HepG2 (cell line): ENCODE results near the gene ZFPM1. TPM values are rescaled to one million over a fixed set of nuclear protein-coding genes. Genes with fewer than 3 reads are reported as not detected.

Experiments used
- ATAC-seq: fragments of 200-7000 bp; cut with Tn5 transposase; 3 replicates; pipeline ENCODE4 v1.9.1; 2020; ENCODE audit warnings: mild to moderate bottlenecking, moderate library complexity
- BruUV-seq: library from RNA; stranded (reverse); fragments of 400-500 nt; replicated peaks from 2 replicates; lab custom pipeline; 2021; lab: Mats Ljungman, UMichigan
- CTCF ChIA-PET: fragments of 300-600 bp; formaldehyde crosslinking; extraction: SDS; loops from one replicate; lab custom pipeline; 2021; ENCODE audit warnings: low total read pairs, inconsistent platforms, low intra/inter-chr PET ratio; lab: Yijun Ruan, JAX
- POLR2A ChIA-PET: fragments of 350-600 bp; sonication (Branson Sonifier 250); formaldehyde crosslinking; loops from one replicate; lab custom pipeline; 2020; ENCODE audit warnings: antibody characterized with exemption, inconsistent platforms; lab: Yijun Ruan, JAX
- DNase-seq: peaks from one replicate; pipeline ENCODE4 v3.0.0-alpha.2; 2015; ENCODE audit warnings: low spot score
- FAIRE-seq: peaks from 3 replicates; lab custom pipeline; 2011; peaks lifted over from hg19 to GRCh38; lab: Jason Lieb, UNC
- H2AFZ ChIP-seq: one replicate; pipeline ENCODE4 v1.6.1; 2011; ENCODE audit warnings: low read length, inconsistent platforms
- H3K27ac ChIP-seq: fragments of 300-600 bp; 3 replicates; pipeline ENCODE4 v1.8.0; 2011; ENCODE audit warnings: mixed run types, mild to moderate bottlenecking, mixed read lengths, low read length, inconsistent platforms; ENCODE audit not compliant: insufficient read depth; ENCODE audit errors: extremely low read length
- H3K27me3 ChIP-seq, 2 experiments: fragments of 200-600 bp in 1 of 2; 2 replicates in 1 of 2; 3 replicates in 1 of 2; pipeline versions ENCODE4 v1.6.0 to v1.8.0; 2011; ENCODE audit warnings: low read length in 2 of 2, mild to moderate bottlenecking in 2 of 2, moderate library complexity in 2 of 2, inconsistent platforms in 1 of 2; ENCODE audit not compliant: insufficient read depth in 2 of 2, control insufficient read depth in 1 of 2
- H3K36me3 ChIP-seq, 2 experiments: fragments of 200-600 bp in 1 of 2; replicated peaks in 1 of 2; 2 replicates in 1 of 2; 3 replicates in 1 of 2; pipeline versions ENCODE4 v1.5.1 to v1.8.0; 2011; ENCODE audit warnings: low read length in 2 of 2, inconsistent platforms in 1 of 2; ENCODE audit not compliant: insufficient read depth in 2 of 2, control insufficient read depth in 1 of 2
- H3K4me1 ChIP-seq: 2 replicates; pipeline ENCODE4 v1.5.1; 2012; ENCODE audit warnings: low read length, inconsistent platforms; ENCODE audit not compliant: insufficient read depth
- H3K4me2 ChIP-seq: 2 replicates; pipeline ENCODE4 v1.6.0; 2011; ENCODE audit warnings: low read depth, low read length, inconsistent platforms
- H3K4me3 ChIP-seq, 3 experiments: fragments of 200-600 bp in 1 of 3; sonication (generic), shearing (Covaris generic) in 1 of 3; replicated peaks in 1 of 3; 2 replicates each; pipeline ENCODE4 v1.5.1; 2011 to 2016; ENCODE audit warnings: low read length in 3 of 3, inconsistent platforms in 2 of 3, low read depth in 2 of 3, mild to moderate bottlenecking in 2 of 3, control low read depth in 1 of 3, mixed read lengths in 1 of 3; ENCODE audit not compliant: insufficient read depth in 1 of 3
- H3K79me2 ChIP-seq: one replicate; pipeline ENCODE4 v1.6.1; 2011; ENCODE audit warnings: low read length, inconsistent platforms; ENCODE audit not compliant: insufficient read depth
- H3K9ac ChIP-seq: 2 replicates; pipeline ENCODE4 v1.6.0; 2011; ENCODE audit warnings: mild to moderate bottlenecking, low read depth, low read length, inconsistent platforms; ENCODE audit not compliant: insufficient read depth
- H3K9me3 ChIP-seq: 2 replicates; pipeline ENCODE4 v1.5.1; 2012; ENCODE audit warnings: mild to moderate bottlenecking, low read length
- H4K20me1 ChIP-seq: 2 replicates; pipeline ENCODE4 v1.6.0; 2011; ENCODE audit warnings: inconsistent platforms, mild to moderate bottlenecking, low read length, moderate library complexity; ENCODE audit not compliant: insufficient read depth
- HNRNPL ChIP-seq: fragments of 200-400 bp; formaldehyde crosslinking; IDR thresholded peaks from 2 replicates; pipeline ENCODE4 v1.6.1; 2017; ENCODE audit warnings: mild to moderate bottlenecking, low read depth, low read length
- KDM5B ChIP-seq: sonication (generic); formaldehyde crosslinking; IDR thresholded peaks from 2 replicates; pipeline ENCODE4 v1.4.0; 2020; ENCODE audit warnings: missing genetic modification reagents, mild to moderate bottlenecking, borderline replicate concordance
- RBAK ChIP-seq: sonication (generic); formaldehyde crosslinking; IDR thresholded peaks from 2 replicates; pipeline ENCODE4 v1.5.1; 2020; ENCODE audit warnings: mild to moderate bottlenecking, missing genetic modification reagents
- STAT5B ChIP-seq: sonication (generic); formaldehyde crosslinking; IDR thresholded peaks from 2 replicates; pipeline ENCODE4 v1.4.0; 2020; ENCODE audit warnings: missing genetic modification reagents
- STAT6 ChIP-seq: sonication (generic); formaldehyde crosslinking; IDR thresholded peaks from 2 replicates; pipeline ENCODE4 v1.4.0; 2020; ENCODE audit warnings: missing genetic modification reagents, mild to moderate bottlenecking, borderline replicate concordance
- TARDBP ChIP-seq: sonication (generic); formaldehyde crosslinking; IDR thresholded peaks from 2 replicates; pipeline ENCODE4 v1.8.0; 2022; ENCODE audit warnings: mild to moderate bottlenecking, missing genetic modification reagents
- ZBTB43 ChIP-seq: sonication (generic); formaldehyde crosslinking; conservative IDR thresholded peaks from 2 replicates; pipeline ENCODE4 v1.4.0; 2020; ENCODE audit warnings: missing genetic modification reagents
- ZC3H13 ChIP-seq: sonication (generic); formaldehyde crosslinking; IDR thresholded peaks from 2 replicates; pipeline ENCODE4 v1.8.1; 2023; ENCODE audit warnings: mild to moderate bottlenecking, missing genetic modification reagents, moderate library complexity
- ZFY ChIP-seq: sonication (generic); formaldehyde crosslinking; IDR thresholded peaks from 2 replicates; pipeline ENCODE4 v1.4.0; 2020; ENCODE audit warnings: missing genetic modification reagents
- ZNF274 ChIP-seq: sonication (generic); formaldehyde crosslinking; IDR thresholded peaks from 2 replicates; pipeline ENCODE4 v1.5.1; 2020; ENCODE audit warnings: mild to moderate bottlenecking, missing genetic modification reagents
- ZNF776 ChIP-seq: sonication (generic); formaldehyde crosslinking; IDR thresholded peaks from 2 replicates; pipeline ENCODE4 v1.4.0; 2020; ENCODE audit warnings: mild to moderate bottlenecking, missing genetic modification reagents
- WGBS: methylation state at CpG from one replicate; pipeline ENCODE4 v1.1.6; 2017; ENCODE audit warnings: low lambda C conversion rate; 5-methylcytosine and 5-hydroxymethylcytosine counted together
- in situ Hi-C: cut with HindIII; loops from 2 replicates; pipeline ENCODE4 v1.10.0; 2017; ENCODE audit warnings: low pct_unique_long_range_greater_than_20kb; ENCODE audit not compliant: extremely low pct_ligation_motif_present
- intact Hi-C: fragments of 100-400 bp; cut with micrococcal nuclease; formaldehyde crosslinking; loops from one replicate; pipeline ENCODE4 v1.10.0; 2022; ENCODE audit not compliant: unreplicated experiment
- polyA plus RNA-seq, 8 experiments: library from polyadenylated mRNA; depleted of rRNA in 3 of 8; stranded (reverse) in 7 of 8; unstranded in 1 of 8; fragments of >200 nt; fragmentation: Illumina TruSeq in 4 of 8; extraction: Trizol in 4 of 8; gene quantifications; 2 replicates each; pipeline versions ENCODE4 v1.2.1 to v1.2.3, GENCODE V29; 2011 to 2016; ENCODE audit warnings: low read depth in 4 of 8, missing spikeins in 1 of 8, mixed read lengths in 1 of 8; ENCODE audit not compliant: insufficient read depth in 1 of 8
- total RNA-seq, 5 experiments: library from RNA; depleted of rRNA; stranded (reverse); fragments of >200 nt; fragmentation: Illumina TruSeq; extraction: Trizol; gene quantifications; 2 replicates each; pipeline ENCODE4 v1.2.3, GENCODE V29; 2016; ENCODE audit warnings: low read depth in 1 of 5
- TF ChIP-seq, protein P1 (sequence below): sonication (generic); formaldehyde crosslinking; IDR thresholded peaks from 2 replicates; pipeline ENCODE4 v1.5.0; 2020; ENCODE audit warnings: missing genetic modification reagents
- TF ChIP-seq, protein P2 (sequence below): sonication (generic); formaldehyde crosslinking; IDR thresholded peaks from 2 replicates; pipeline ENCODE4 v1.5.0; 2020; ENCODE audit warnings: missing genetic modification reagents
- TF ChIP-seq, protein P3 (sequence below): IDR thresholded peaks from 2 replicates; pipeline ENCODE4 v1.6.1; 2018; ENCODE audit warnings: missing genetic modification reagents
- TF ChIP-seq, protein P4 (sequence below): sonication (generic); formaldehyde crosslinking; IDR thresholded peaks from 2 replicates; pipeline ENCODE4 v1.4.0; 2020; ENCODE audit warnings: missing genetic modification reagents

ZFPM1 gene
- total and polyA plus RNA-seq, 2 of the 13 experiments (the other 11 are each of a cell fraction or from before 2014, with no cell fraction given): 1.3 to 3.8 TPM

DNA sequence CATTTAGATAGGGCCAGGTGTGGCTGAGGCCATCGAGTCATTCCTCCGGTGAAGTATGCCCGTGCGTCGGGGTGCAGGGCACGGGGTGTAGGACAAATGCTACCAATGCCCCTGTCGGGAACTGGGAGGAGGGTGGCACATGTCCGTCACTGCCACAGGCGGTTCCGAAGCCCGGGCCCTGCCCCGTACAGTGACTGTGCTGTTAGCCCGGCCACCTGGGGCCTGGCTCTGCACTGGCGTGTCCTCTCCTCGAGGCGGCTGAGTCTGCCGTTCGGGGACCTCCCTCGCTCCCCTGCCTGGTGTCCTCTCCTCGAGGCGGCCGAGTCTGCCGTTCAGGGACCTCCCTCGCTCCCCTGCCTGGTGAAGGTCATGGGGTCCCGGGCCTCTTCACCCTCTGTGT, 7.0 kb upstream of the ZFPM1 start:
- Histone ChIP-seq H3K27me3 (peaks cover 37 to 94% of the 10 kb centered on the region in 2 experiments), H3K4me2 (no peak overlapping the region), H2AFZ (no peak overlapping the region), H3K79me2 (no peaks in the 10 kb centered on the region), H3K9me3 (no peaks in the 10 kb centered on the region), H3K27ac (no peak overlapping the region), H3K4me3 (no peak overlapping the region), H3K9ac (no peak overlapping the region), H3K36me3 (no peaks in the 10 kb centered on the region), H4K20me1 (no peaks in the 10 kb centered on the region), H3K4me1 (peaks cover 16% of the 10 kb centered on the region)
- DNase-seq (no peak), ATAC-seq (peak; percentile 17), FAIRE-seq (no peak)
- intact Hi-C loops: no loop called here
- 36% methylated on average over 21 of the region's 25 CpGs for WGBS
- ChIA-PET CTCF (interaction anchor here (1.6 kb wide), 1 partner anchor 116 kb away, joined by 3 read pairs; no protein-coding TSS in a partner anchor), POLR2A (no interaction called here)
- BruUV-seq: no TSS peak
- in situ Hi-C loops: no loop called here
- no peak for TF ChIP-seq STAT6 (CRISPR knock-in tag)
- TF ChIP-seq STAT5B (CRISPR knock-in tag): no peak
- TF ChIP-seq ZBTB43 (CRISPR knock-in tag): no peak
- TF ChIP-seq TARDBP (CRISPR knock-in tag): no peak
- TF ChIP-seq ZNF776: 0 out of 2 replicates have a peak, but pooled peaks have one; percentile 28
- no peak for TF ChIP-seq ZFY (CRISPR knock-in tag)
- TF ChIP-seq HNRNPL: 0 out of 2 replicates have a peak, but pooled peaks have one; percentile 18
- TF ChIP-seq RBAK (CRISPR knock-in tag): no peak
- TF ChIP-seq, protein P1, sequence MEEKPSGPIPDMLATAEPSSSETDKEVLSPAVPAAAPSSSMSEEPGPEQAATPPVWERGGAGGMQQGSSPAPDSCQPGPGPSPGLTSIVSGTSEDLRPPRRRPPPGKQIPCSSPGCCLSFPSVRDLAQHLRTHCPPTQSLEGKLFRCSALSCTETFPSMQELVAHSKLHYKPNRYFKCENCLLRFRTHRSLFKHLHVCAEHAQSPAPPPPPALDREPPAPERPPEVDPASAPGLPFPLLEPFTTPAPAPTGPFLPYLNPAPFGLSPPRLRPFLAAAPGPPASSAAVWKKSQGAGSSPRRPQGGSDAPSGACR (CRISPR knock-in tag): no peak
- TF ChIP-seq, protein P2, sequence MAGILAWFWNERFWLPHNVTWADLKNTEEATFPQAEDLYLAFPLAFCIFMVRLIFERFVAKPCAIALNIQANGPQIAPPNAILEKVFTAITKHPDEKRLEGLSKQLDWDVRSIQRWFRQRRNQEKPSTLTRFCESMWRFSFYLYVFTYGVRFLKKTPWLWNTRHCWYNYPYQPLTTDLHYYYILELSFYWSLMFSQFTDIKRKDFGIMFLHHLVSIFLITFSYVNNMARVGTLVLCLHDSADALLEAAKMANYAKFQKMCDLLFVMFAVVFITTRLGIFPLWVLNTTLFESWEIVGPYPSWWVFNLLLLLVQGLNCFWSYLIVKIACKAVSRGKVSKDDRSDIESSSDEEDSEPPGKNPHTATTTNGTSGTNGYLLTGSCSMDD (CRISPR knock-in tag): no peak
- no peak for TF ChIP-seq ZC3H13 (CRISPR knock-in tag)
- TF ChIP-seq, protein P3, sequence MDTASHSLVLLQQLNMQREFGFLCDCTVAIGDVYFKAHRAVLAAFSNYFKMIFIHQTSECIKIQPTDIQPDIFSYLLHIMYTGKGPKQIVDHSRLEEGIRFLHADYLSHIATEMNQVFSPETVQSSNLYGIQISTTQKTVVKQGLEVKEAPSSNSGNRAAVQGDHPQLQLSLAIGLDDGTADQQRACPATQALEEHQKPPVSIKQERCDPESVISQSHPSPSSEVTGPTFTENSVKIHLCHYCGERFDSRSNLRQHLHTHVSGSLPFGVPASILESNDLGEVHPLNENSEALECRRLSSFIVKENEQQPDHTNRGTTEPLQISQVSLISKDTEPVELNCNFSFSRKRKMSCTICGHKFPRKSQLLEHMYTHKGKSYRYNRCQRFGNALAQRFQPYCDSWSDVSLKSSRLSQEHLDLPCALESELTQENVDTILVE (CRISPR knock-in tag): no peak
- TF ChIP-seq, protein P4, sequence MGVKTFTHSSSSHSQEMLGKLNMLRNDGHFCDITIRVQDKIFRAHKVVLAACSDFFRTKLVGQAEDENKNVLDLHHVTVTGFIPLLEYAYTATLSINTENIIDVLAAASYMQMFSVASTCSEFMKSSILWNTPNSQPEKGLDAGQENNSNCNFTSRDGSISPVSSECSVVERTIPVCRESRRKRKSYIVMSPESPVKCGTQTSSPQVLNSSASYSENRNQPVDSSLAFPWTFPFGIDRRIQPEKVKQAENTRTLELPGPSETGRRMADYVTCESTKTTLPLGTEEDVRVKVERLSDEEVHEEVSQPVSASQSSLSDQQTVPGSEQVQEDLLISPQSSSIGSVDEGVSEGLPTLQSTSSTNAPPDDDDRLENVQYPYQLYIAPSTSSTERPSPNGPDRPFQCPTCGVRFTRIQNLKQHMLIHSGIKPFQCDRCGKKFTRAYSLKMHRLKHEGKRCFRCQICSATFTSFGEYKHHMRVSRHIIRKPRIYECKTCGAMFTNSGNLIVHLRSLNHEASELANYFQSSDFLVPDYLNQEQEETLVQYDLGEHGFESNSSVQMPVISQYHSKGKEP (CRISPR knock-in tag): no peak
- TF ChIP-seq KDM5B (CRISPR knock-in tag): 0 out of 2 replicates have a peak, but pooled peaks have one; percentile 27
- no peak for TF ChIP-seq ZNF274 (CRISPR knock-in tag)
